ENCODE measurements around the gene ORC4. TPM values are rescaled to one million over a fixed set of nuclear protein-coding genes. Genes with fewer than 3 reads are reported as not detected.
"Not testable (repeated sequence)": the region's sequence is repeated elsewhere in the genome, so short reads cannot be mapped to it uniquely, and the experiment has no call there.

The ORC4 gene
- total and polyA plus RNA-seq, 5 experiments from 2014 or later, result 40.9 to 66.9 (median 51.8) TPM

GRCh38 chr2:148008411-148008810, 12.1 kb downstream of the ORC4 start:
- peaks cover 0 to 32% (median 16%) of the 10 kb centered on the region in 9 donors for H3K9me3 Mint-ChIP-seq
- peaks cover 29 to 70% (median 55%) of the 10 kb centered on the region in 4 donors for H3K4me1 Mint-ChIP-seq
- H3K4me3 Mint-ChIP-seq, result peak overlapping the region in 1 of 10 donors; percentile 26
- DNase-seq, POLR2A ChIA-PET, H3K27me3 Mint-ChIP-seq, ATAC-seq: not testable (repeated sequence)
- H3K27ac Mint-ChIP-seq, result peak overlapping the region in 1 of 10 donors; percentile 61
- H3K36me3 Mint-ChIP-seq, result peaks cover 33 to 36% (median 35%) of the 10 kb centered on the region in 3 donors

- no peak for ATAC-seq
- peaks cover 29 to 46% (median 44%) of the 10 kb centered on the region in 3 donors for H3K36me3 Mint-ChIP-seq
- POLR2A ChIA-PET, result no interaction called here
- H3K4me1 Mint-ChIP-seq, result peaks cover 27 to 63% (median 49%) of the 10 kb centered on the region in 4 donors
- no peak for DNase-seq
- peaks cover 2 to 42% (median 23%) of the 10 kb centered on the region in 9 donors for H3K9me3 Mint-ChIP-seq
- peak overlapping the region in 1 of 10 donors; percentile 21 for H3K27ac Mint-ChIP-seq
- no peak overlapping the region for H3K4me3 Mint-ChIP-seq
- no peaks in the 10 kb centered on the region for H3K27me3 Mint-ChIP-seq
Measured at GRCh38 chr2:148007219-148007900, 13.2 kb downstream of the ORC4 start.

GRCh38 chr2:148006249-148007007, 14.1 kb downstream of the ORC4 start:
- Mint-ChIP-seq H3K27me3 (no peaks in the 10 kb centered on the region), H3K36me3 (peaks cover 31 to 53% (median 44%) of the 10 kb centered on the region in 3 donors), H3K4me1 (peaks cover 32 to 64% (median 49%) of the 10 kb centered on the region in 4 donors), H3K27ac (no peak overlapping the region), H3K9me3 (peaks cover 4 to 52% (median 30%) of the 10 kb centered on the region in 9 donors), H3K4me3 (no peak overlapping the region)
- DNase-seq, result no peak
- ATAC-seq, result no peak
- POLR2A ChIA-PET, result interaction anchor here (0.6 kb wide), 1 partner anchor 15 kb away, joined by 4 read pairs; the partner anchor contains the start of gene MBD5

- DNase-seq, ATAC-seq, POLR2A ChIA-PET, H3K27me3 Mint-ChIP-seq, H3K4me3 Mint-ChIP-seq: not testable (repeated sequence)
- Mint-ChIP-seq H3K27ac (peak overlapping the region in 1 of 10 donors; percentile 33), H3K9me3 (peaks cover 4 to 32% (median 18%) of the 10 kb centered on the region in 9 donors), H3K36me3 (peaks cover 21 to 50% (median 25%) of the 10 kb centered on the region in 3 donors), H3K4me1 (peaks cover 34 to 61% (median 52%) of the 10 kb centered on the region in 4 donors)
Measured at GRCh38 chr2:148002420-148002819, 18.1 kb downstream of the ORC4 start.

- peaks cover 21 to 55% (median 32%) of the 10 kb centered on the region in 3 donors for H3K36me3 Mint-ChIP-seq
- DNase-seq (no peak), ATAC-seq (no peak)
- POLR2A ChIA-PET, result no interaction called here
- H3K27ac Mint-ChIP-seq, result peak overlapping the region in 3 of 10 donors; percentile 14 to 25 (median 24)
- no peaks in the 10 kb centered on the region for H3K27me3 Mint-ChIP-seq
- H3K9me3 Mint-ChIP-seq, result peaks cover 4 to 33% (median 16%) of the 10 kb centered on the region in 9 donors
- no peak overlapping the region for H3K4me3 Mint-ChIP-seq
- H3K4me1 Mint-ChIP-seq, result peaks cover 32 to 59% (median 49%) of the 10 kb centered on the region in 4 donors
Measured at GRCh38 chr2:148000095-148000494, 20.4 kb downstream of the ORC4 start.

GRCh38 chr2:147999126-147999525, 21.4 kb downstream of the ORC4 start:
- POLR2A ChIA-PET, result no interaction called here
- Mint-ChIP-seq H3K27me3 (no peaks in the 10 kb centered on the region), H3K4me1 (peaks cover 32 to 56% (median 49%) of the 10 kb centered on the region in 4 donors), H3K4me3 (no peak overlapping the region), H3K36me3 (peaks cover 21 to 60% (median 33%) of the 10 kb centered on the region in 3 donors), H3K9me3 (peaks cover 4 to 32% (median 17%) of the 10 kb centered on the region in 9 donors), H3K27ac (peak overlapping the region in 5 of 10 donors; percentile 24 to 66 (median 58))
- DNase-seq (no peak), ATAC-seq (no peak)

- Mint-ChIP-seq H3K27ac (peak overlapping the region in 5 of 10 donors; percentile 2 to 62 (median 36)), H3K36me3 (peaks cover 16 to 55% (median 31%) of the 10 kb centered on the region in 3 donors), H3K4me1 (peaks cover 32 to 49% (median 47%) of the 10 kb centered on the region in 4 donors), H3K4me3 (no peak overlapping the region), H3K9me3 (peaks cover 4 to 27% (median 16%) of the 10 kb centered on the region in 9 donors), H3K27me3 (no peaks in the 10 kb centered on the region)
- ATAC-seq (no peak), DNase-seq (no peak)
- POLR2A ChIA-PET, result no interaction called here
Measured at GRCh38 chr2:147998203-147998602, 22.3 kb downstream of the ORC4 start.

GRCh38 chr2:147996828-147997227, 23.7 kb downstream of the ORC4 start:
- POLR2A ChIA-PET, result no interaction called here
- DNase-seq, result no peak
- Mint-ChIP-seq H3K4me3 (no peak overlapping the region), H3K36me3 (peaks cover 3 to 42% (median 25%) of the 10 kb centered on the region in 3 donors), H3K9me3 (peaks cover 0 to 13% (median 7%) of the 10 kb centered on the region in 9 donors), H3K27ac (no peak overlapping the region), H3K27me3 (no peaks in the 10 kb centered on the region), H3K4me1 (peaks cover 28 to 51% (median 47%) of the 10 kb centered on the region in 4 donors)
- no peak for ATAC-seq

GRCh38 chr2:147994965-147995364, 25.6 kb downstream of the ORC4 start:
- H3K4me3 Mint-ChIP-seq, DNase-seq, H3K27me3 Mint-ChIP-seq, ATAC-seq, H3K27ac Mint-ChIP-seq, H3K9me3 Mint-ChIP-seq: not testable (repeated sequence)
- POLR2A ChIA-PET, result interaction anchor here (1.0 kb wide), 1 partner anchor 26 kb away, joined by 4 read pairs; the partner anchor contains the start of genes MBD5 and ORC4
- Mint-ChIP-seq H3K36me3 (peaks cover 3 to 32% (median 23%) of the 10 kb centered on the region in 3 donors), H3K4me1 (peaks cover 19 to 41% (median 39%) of the 10 kb centered on the region in 4 donors)

- Mint-ChIP-seq H3K27ac (peak overlapping the region in 7 of 10 donors; percentile 4 to 76 (median 63)), H3K9me3 (peaks cover 0 to 2% (median 0%) of the 10 kb centered on the region in 9 donors), H3K4me1 (peaks cover 8 to 37% (median 29%) of the 10 kb centered on the region in 4 donors), H3K27me3 (no peaks in the 10 kb centered on the region), H3K4me3 (no peak overlapping the region), H3K36me3 (peaks cover 0 to 8% (median 7%) of the 10 kb centered on the region in 3 donors)
- ATAC-seq (peak; percentile 74 to 80), DNase-seq (peak in 6 of 10 donors; percentile 19 to 64 (median 42))
- POLR2A ChIA-PET, result interaction anchor here (0.6 to 1.2 kb wide), 2 partner anchors 532 to 655 kb away, joined by 5 to 6 read pairs; no protein-coding TSS in a partner anchor
Measured at GRCh38 chr2:147989809-147990403, 30.6 kb downstream of the ORC4 start.

GRCh38 chr2:147989102-147989501, 31.4 kb downstream of the ORC4 start:
- Mint-ChIP-seq H3K27me3 (no peaks in the 10 kb centered on the region), H3K27ac (peak overlapping the region in 1 of 10 donors; percentile 28), H3K9me3 (peaks cover 0 to under 1% (median 0%) of the 10 kb centered on the region in 9 donors), H3K4me1 (peaks cover 11 to 41% (median 31%) of the 10 kb centered on the region in 4 donors), H3K4me3 (no peak overlapping the region), H3K36me3 (peaks cover 0 to 2% (median 2%) of the 10 kb centered on the region in 3 donors)
- no peak for ATAC-seq
- no peak for DNase-seq
- POLR2A ChIA-PET, result interaction anchor here (1.2 kb wide), 1 partner anchor 656 kb away, joined by 6 read pairs; no protein-coding TSS in a partner anchor

GRCh38 chr2:147980940-147981528, 39.5 kb downstream of the ORC4 start:
- Mint-ChIP-seq H3K4me3 (peak overlapping the region in 1 of 10 donors; percentile 5), H3K9me3 (peaks cover 0 to 11% (median 8%) of the 10 kb centered on the region in 9 donors), H3K27me3 (no peaks in the 10 kb centered on the region), H3K4me1 (peaks cover 27 to 58% (median 54%) of the 10 kb centered on the region in 4 donors), H3K27ac (peak overlapping the region in 1 of 10 donors; percentile 6), H3K36me3 (peaks cover 10 to 40% (median 28%) of the 10 kb centered on the region in 3 donors)
- DNase-seq (no peak), ATAC-seq (no peak)
- POLR2A ChIA-PET, result no interaction called here
